GM15510 (cell line): ENCODE results near the gene COX6A2.

ENCODE experiments used
- POLR2A ChIP-seq: IDR thresholded peaks from 3 replicates; pipeline ENCODE4 v1.6.1; 2011; ENCODE audit warnings: borderline replicate concordance; ENCODE audit not compliant: insufficient read length; ENCODE audit errors: extremely low read depth

COX6A2 gene

DNA sequence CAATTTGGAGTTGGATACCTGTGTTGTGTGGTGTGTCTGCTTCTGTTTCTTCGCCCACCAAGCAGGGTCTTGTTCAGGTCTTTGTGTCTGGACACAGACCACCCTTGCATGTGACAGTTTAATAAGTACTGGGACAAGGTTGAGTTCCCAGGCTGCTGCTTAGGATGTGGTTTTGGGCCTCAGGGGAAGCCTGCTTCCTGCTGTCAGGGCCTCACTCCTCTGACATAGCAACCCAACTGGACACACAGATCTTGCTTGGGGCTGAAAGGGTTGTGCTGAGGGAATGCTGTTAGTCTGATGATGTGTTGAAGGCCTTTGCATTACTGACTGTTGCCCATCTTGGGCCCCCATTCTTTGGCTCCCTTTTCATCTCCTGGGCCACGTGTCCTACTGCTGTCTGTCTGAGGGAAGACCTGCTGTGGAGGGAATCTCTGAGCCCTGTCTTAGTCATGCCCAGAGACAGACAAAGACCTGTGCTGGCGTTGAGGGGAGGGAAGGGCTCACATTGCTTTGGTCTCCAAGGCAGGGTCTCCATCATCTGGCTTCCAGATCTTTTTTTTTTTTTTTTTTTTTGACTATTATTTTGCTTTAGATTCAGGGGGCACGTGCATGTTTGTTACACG lies 39.1 kb upstream of the COX6A2 start:
- TF ChIP-seq POLR2A, result no peak

DNA sequence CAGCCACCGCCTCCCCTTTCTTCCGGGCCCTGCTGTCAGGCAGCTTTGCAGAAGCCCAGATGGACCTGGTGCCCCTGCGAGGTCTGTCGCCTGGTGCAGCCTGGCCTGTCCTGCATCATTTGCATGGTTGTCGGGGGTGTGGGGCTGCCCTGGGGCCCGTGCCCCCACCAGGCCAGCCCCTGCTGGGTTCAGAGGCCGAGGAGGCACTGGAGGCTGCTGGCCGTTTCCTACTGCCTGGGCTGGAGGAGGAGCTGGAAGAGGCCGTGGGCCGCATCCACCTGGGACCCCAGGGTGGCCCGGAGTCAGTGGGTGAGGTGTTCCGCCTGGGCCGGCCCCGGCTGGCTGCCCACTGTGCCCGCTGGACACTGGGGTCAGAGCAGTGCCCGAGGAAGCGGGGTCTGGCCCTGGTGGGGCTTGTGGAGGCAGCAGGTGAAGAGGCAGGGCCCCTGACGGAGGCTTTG lies 38.3 kb upstream of the COX6A2 start:
- TF ChIP-seq POLR2A, result no peak

DNA sequence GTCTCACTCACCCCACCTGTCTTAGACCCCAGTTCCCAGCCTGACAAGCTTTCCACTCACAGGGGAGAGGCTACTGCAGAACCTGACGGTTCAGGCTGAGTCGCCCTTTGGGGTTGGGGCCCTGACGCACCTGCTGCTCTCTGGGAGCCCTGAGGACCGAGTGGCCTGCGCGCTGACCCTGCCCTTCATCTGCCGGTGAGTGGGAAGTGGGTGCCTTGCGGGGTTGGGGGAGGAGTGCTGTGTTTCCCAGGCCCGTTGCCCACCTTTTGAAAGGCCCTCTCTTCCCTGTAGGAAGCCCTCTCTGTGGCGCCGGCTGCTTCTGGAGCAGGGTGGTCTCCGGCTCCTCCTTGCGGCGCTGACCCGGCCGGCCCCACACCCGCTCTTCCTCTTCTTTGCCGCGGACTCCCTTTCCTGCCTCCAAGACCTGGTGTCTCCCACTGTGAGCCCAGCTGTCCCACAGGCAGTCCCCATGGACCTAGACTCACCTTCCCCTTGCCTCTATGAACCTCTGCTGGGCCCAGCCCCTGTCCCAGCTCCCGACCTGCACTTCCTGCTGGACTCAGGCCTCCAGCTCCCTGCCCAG lies 37.7 kb upstream of the COX6A2 start:
- TF ChIP-seq POLR2A, result no peak

DNA sequence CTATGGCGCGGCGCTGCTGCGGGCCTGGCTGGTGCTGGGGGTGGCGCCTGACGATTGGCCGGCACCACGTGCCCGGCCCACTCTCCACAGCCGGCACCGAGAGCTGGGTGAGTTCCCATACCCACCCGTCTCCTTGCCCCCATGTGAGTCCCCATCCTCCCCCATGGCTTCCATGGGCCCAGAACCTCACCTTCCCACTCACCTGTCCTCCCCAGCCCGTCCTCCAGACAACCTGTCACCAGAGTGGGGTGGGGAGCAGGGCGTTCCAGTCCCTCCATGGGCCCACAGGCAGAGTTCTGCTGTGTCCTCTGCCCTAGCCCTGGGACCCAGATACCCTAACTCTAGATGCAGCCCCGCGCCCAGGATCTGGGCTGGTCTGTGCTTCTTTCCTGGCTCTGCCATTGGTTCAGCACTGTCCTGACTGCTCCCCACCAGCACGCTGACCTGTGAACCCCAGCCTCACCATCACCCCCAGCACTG lies 36.7 kb upstream of the COX6A2 start:
- no peak for TF ChIP-seq POLR2A

DNA sequence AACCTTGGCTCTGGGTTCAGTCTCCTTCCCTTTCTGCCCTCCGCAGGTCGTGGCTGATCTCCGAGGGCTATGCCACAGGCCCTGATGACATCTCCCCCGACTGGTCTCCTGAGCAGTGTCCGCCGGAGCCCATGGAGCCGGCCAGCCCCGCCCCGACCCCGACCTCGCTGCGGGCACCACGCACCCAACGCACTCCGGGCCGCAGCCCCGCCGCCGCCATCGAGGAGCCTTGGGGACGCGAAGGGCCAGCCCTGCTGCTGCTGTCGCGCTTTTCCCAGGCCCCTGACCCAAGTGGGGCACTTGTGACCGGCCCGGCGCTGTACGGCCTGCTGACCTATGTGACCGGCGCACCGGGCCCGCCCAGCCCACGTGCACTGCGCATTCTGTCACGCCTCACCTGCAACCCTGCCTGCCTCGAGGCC lies 36.2 kb upstream of the COX6A2 start:
- no peak for TF ChIP-seq POLR2A

DNA sequence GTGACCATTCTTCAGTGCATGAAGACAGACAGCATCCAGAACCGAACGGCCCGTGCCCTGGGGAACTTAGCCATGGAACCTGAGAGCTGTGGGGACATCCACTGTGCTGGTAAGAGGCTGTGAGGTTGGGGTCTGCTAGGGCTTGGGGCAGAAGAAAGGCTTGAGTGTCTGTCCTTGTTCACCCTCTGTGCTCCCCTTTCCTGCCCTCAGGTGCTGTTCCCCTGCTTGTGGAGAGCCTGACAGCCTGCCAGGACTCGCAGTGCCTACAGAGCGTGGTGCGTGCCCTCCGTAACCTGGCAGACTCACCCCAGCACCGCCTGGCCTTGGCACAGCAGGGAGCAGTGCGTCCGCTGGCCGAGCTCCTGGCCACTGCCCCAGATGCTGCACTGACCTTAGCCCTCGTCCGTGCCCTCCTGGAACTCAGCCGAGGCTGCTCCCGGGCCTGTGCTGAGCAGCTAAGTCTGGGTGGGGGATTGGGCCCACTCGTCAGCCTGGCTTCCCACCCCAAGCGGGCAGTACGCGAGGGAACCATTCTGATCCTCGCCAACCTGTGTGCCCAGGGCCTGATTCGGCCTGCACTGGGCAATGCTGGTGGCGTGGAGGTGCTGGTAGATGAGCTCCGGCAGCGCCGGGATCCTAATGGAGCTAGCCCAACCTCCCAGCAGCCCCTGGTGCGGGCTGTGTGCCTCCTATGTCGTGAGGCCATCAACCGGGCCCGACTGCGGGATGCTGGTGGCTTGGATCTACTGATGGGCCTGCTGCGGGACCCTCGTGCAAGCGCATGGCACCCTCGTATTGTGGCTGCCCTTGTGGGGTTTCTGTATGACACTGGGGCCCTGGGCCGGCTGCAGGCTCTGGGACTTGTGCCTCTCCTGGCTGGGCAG lies 34.0 kb upstream of the COX6A2 start:
- no peak for TF ChIP-seq POLR2A

DNA sequence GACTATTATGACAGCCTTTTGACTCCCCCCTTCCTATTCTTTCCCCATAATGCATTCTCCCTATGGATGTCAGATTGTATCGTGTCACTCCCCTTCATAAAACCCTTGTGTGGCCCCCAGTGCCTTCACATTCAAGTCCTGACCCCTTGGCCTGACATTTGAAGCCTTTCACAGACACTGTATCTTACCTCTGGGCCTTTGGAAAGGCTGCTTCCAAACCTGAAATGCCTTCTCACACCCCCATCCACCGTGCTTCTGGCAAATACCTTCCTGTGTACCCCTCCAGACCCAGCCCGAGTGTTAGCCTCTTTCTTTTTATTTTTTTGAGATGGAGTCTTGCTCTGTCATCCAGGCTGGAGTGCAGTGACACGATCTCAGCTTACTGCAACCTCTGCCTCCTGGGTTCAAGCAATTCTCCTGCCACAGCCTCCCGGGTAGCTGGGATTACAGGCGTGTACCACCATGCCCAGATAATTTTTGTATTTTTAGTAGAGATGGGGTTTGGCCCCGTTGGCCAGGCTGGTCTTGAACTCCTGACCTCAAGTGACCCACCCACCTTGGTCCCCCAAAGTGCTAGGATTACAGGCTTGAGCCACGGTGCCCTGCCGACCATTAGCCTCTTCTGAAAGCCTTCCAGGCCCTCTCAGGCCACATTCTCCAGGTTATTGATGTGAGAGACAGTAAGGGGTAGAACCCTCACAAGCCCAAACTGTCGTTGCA lies 33.2 kb upstream of the COX6A2 start:
- no peak for TF ChIP-seq POLR2A

DNA sequence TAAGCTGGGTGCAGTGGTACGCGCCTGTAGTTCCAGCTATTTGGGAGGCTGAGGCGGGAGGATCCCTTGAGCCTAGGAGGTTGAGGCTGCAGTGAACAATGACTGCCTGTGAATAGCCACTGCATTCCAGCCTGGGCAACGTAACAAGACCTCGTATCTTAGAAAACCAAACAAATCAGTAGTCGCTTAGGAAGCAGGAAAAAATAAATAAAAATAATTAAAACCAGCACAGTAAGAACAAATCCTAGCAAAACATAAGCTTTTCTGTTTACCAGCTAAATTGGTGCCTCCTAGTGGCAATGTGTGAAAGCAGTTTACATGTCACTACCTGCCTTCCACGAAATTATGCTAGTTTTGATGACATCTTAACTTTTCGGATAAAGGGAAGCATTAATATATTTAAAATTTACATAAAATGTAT lies 32.4 kb upstream of the COX6A2 start:
- TF ChIP-seq POLR2A, result no peak

DNA sequence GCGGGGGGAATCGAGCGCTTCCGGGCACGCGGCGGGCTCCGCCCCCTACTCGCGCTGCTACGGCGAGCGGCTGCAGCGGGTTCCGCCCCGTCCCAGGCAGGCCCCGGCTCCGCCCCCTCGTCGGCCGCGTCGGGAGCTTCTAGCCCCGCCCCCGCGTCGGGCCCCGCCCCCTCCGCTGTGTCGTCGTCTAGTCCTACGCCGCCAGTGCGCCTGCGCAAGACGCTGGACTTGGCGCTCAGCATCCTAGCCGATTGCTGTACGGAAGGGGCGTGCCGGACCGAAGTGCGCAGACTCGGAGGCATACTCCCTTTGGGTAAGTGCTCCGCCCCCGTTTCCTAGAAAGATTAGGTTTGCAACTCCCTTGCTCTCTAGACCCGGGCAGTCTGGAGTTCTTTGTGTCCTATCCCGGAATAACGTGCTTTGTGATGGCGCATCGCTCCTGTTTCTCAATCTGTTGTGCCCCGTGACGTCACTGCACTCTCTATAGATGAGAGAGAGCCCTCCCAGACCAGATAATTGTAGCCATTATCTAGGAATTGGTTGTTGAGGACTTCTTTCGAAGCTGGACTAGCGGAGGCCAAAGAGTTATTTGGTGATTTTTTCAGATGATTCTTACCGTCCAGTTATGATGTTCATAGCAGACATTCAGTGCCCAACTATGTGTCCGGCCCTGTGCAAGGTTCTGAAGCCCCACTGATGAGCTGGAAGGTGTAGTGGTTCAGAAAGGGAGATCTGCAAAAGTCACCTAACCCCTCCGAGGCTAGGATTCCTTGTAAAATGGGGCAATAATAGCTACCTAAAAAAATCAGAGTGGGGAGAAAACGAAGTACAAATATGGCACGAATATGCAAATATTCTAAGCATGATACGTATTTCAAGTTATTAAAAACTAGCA lies 31.8 kb upstream of the COX6A2 start:
- TF ChIP-seq POLR2A, result peak; percentile 58

DNA sequence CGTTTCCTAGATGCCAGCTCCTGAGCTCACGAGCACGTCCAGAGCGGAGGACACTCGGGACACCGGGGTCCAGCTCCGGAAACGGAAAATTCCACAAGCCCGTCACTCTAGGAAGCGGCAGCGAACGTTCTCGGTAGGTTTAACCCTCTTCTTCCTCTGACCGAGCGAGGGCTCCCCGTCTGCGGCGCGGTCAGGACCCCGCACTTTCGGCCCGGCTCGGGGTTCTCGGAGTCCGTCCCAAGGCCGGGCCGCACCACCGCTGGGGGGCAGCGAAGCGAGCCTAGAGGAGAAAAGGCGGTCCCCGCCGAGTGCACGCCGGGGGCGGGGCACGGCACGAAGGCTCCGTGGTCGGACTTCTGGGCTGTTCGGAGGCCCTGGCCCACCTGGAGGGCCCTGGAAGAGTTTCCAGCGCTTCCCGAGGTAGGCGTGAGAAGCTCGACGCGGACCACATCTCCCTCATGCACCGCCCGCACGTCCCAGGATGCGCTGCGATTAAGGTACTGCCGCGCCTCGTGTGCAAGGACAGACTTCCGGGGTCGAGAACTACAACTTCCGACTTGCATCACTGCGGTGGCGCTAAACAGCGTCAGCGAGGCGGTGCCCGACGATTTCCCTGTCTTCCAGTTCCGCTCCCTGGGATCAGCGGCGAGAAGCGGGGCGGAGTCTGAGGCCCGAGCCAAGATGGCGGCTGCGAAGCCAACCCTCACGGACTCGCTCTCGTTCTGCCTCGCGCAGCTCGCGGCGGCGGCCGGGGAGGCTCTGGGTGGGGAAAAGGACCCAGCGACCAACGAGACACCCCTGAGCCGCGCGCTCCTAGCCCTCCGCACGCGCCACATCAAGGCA lies 30.9 kb upstream of the COX6A2 start, which contains the start of gene ARMC5:
Gene ARMC5 (plus strand): TSS at position 658 of the 843 bp plus-strand sequence. CDS start 24 bp downstream, at position 682.
- peak; percentile 78 for TF ChIP-seq POLR2A

DNA sequence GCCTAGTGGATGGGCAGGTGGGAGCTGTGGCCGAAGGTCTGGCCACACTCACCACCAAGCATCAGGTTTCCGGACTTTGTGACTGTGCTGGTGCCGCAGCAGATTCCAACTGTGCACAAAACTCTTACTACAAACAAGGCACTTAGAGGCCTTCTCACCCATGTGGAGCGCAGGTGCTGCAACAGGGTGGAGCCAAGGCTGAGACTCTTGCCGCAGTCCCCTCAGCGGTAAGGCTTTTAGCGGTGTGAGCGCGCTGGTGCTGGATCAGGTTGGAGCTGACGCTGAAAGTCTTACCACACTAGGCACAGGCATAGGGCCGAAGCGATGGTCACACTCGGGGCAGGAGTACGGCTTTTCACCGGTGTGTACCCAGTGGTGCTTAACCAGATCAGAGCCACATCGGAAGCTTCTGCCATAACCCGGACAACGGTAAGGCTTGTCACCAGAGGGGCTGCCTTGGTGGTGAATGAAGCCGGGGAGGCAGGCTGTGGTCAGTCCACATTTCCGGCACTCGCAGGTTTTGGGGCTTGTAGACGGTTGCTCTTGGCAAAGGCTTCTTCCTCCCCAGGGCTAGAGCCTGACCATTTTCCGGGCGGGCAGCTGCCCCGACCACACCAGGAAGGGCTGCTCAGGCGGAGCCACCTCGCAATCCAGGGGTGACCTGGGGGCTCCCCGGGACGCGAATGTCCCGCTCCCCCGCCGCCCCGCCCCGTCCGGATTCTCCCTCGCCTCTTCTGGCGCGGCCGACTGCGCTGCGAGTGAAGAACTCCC lies 30.1 kb upstream of the COX6A2 start:
- peak; percentile 49 for TF ChIP-seq POLR2A

DNA sequence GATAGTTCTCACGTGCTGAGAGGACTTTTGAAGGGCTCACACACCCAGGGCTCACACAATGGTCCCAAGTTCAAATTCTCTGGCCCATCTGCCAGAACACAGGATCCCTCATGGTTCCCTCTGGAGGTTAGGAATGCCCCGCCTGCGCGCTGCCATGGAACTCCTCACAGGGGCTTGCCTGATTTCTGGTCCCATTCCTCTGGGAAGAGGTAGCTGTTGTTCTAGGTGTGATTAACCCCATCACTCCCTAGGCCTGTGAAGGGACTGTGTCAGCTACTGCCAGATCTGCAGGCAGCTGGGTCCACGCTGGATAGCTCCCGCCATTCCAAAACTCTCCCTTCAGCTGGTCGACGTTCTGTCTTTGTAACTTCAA lies 28.8 kb upstream of the COX6A2 start:
- no peak for TF ChIP-seq POLR2A
